ENCODE results near the gene AGO4. TPM values are rescaled to one million over a fixed set of nuclear protein-coding genes. Genes with fewer than 3 reads are reported as not detected.

AGO4 gene
- total and polyA plus RNA-seq, 2 of the 8 experiments (the other 6 are each of a cell fraction or from before 2014, with no cell fraction given), result 5.5 to 7.7 TPM

- DNase-seq (ENCODE audit: low read depth in 1 of 2, low spot score in 2 of 2), result no peak
- no peak overlapping the region for H2BK5ac ChIP-seq (ENCODE audit: low read depth, low read length)
- H3K4ac ChIP-seq (replicated peaks; ENCODE audit: insufficient read length, low read depth, low read length), result no peak overlapping the region
- no peak overlapping the region for H3K4me3 ChIP-seq (ENCODE audit: extremely low read depth in 1 of 4, insufficient read depth in 2 of 4, low read depth in 3 of 4, low read length in 4 of 4)
- H3K27me3 ChIP-seq (replicated peaks in 1 of 4; ENCODE audit: control insufficient read depth in 3 of 4, extremely low read depth in 1 of 4, insufficient read depth in 3 of 4, low read length in 3 of 4), result no peaks in the 10 kb centered on the region
- H3K79me1 ChIP-seq (ENCODE audit: low read depth, low read length), result no peaks in the 10 kb centered on the region
- H2BK15ac ChIP-seq (ENCODE audit: low read length), result no peak overlapping the region
- no peaks in the 10 kb centered on the region for H4K20me1 ChIP-seq (replicated peaks in 1 of 2; ENCODE audit: control insufficient read depth in 1 of 2, insufficient read depth in 2 of 2, low read length in 2 of 2)
- H3K4me1 ChIP-seq (replicated peaks in 1 of 4; ENCODE audit: control insufficient read depth in 3 of 4, insufficient read depth in 4 of 4, low read length in 3 of 4), result no peaks in the 10 kb centered on the region
- H3K9ac ChIP-seq (replicated peaks in 1 of 4; ENCODE audit: extremely low read depth in 1 of 4, low read depth in 3 of 4, low read length in 3 of 4), result no peak overlapping the region
- no peak overlapping the region for H4K91ac ChIP-seq (replicated peaks; ENCODE audit: insufficient read length, low read length)
- H2BK120ac ChIP-seq (replicated peaks; ENCODE audit: low read depth, low read length), result no peak overlapping the region
- H4K5ac ChIP-seq (ENCODE audit: insufficient read length, low read depth, low read length), result no peak overlapping the region
- no peak overlapping the region for H4K8ac ChIP-seq (ENCODE audit: extremely low read depth, insufficient read depth, low read length)
- H3K56ac ChIP-seq (replicated peaks; ENCODE audit: insufficient read length, low read depth, low read length), result no peak overlapping the region
- H3K9me3 ChIP-seq (ENCODE audit: insufficient read depth in 2 of 2, low read depth in 1 of 2, low read length in 1 of 2), result no peaks in the 10 kb centered on the region
- no peak overlapping the region for H3K18ac ChIP-seq (ENCODE audit: extremely low read depth, low read length)
- no peaks in the 10 kb centered on the region for H3K23me2 ChIP-seq (ENCODE audit: low read depth, low read length)
- no peak overlapping the region for H3K4me2 ChIP-seq (ENCODE audit: insufficient read depth in 1 of 2, low read depth in 2 of 2, low read length in 2 of 2)
- CTCF ChIA-PET (ENCODE audit: partially characterized antibody), result interaction anchor here (0.7 to 1.5 kb wide), 3 partner anchors 23 to 87 kb away, joined by 3 read pairs; no protein-coding TSS in a partner anchor
- 92% methylated on average over 2 of the region's 2 CpGs; no CpG with 5 or more reads in 1 of the 2 experiments for WGBS, 2 experiments (ENCODE audit: extremely low coverage in 1 of 2, insufficient coverage in 1 of 2, insufficient read length in 1 of 2, insufficient replicate concordance in 2 of 2, low coverage in 1 of 2, low lambda C conversion rate in 2 of 2, missing lambda C conversion rate in 1 of 2)
- H2AK5ac ChIP-seq (ENCODE audit: low read depth, low read length), result no peak overlapping the region
- no peak overlapping the region for H2BK12ac ChIP-seq (ENCODE audit: low read depth, low read length)
- H3K14ac ChIP-seq (ENCODE audit: insufficient read length), result no peak overlapping the region
- H3K79me2 ChIP-seq (ENCODE audit: control insufficient read depth in 1 of 2, insufficient read depth in 2 of 2, low read length in 2 of 2), result no peaks in the 10 kb centered on the region
- no peak for FAIRE-seq
- no peak overlapping the region for H3K27ac ChIP-seq (ENCODE audit: low read depth, low read length)
- TF ChIP-seq BRCA1 (IDR thresholded peaks at IDR 0.05; ENCODE audit: low read depth, low read length) (no peak), POLR2A (IDR thresholded peaks at IDR 0.05; ENCODE audit: control extremely low read depth in 1 of 2, low read depth in 2 of 2, low read length in 2 of 2) (no peak), SIX5 (IDR thresholded peaks at IDR 0.05; ENCODE audit: low read depth, low read length) (no peak), JUND (IDR thresholded peaks at IDR 0.05; ENCODE audit: low read length) (no peak), SAP30 (IDR thresholded peaks at IDR 0.05; ENCODE audit: insufficient read depth, insufficient replicate concordance, low read length) (no peak), EP300 (IDR thresholded peaks at IDR 0.05; ENCODE audit: borderline replicate concordance in 1 of 2, low read depth in 2 of 2, low read length in 2 of 2) (no peak), EGR1 (IDR thresholded peaks at IDR 0.05; ENCODE audit: borderline replicate concordance, low read depth, low read length) (no peak), KDM4A (IDR thresholded peaks at IDR 0.05; ENCODE audit: low read depth, low read length, severe bottlenecking) (no peak), BACH1 (IDR thresholded peaks at IDR 0.05; ENCODE audit: low read length) (no peak), TEAD4 (IDR thresholded peaks at IDR 0.05; ENCODE audit: low read depth, low read length) (no peak), CHD2 (IDR thresholded peaks at IDR 0.05; ENCODE audit: low read length) (no peak), HDAC2 (IDR thresholded peaks at IDR 0.05; ENCODE audit: borderline replicate concordance in 1 of 2, low read depth in 2 of 2, low read length in 2 of 2) (no peak)
- H3K36me3 ChIP-seq (ENCODE audit: control insufficient read depth in 2 of 4, insufficient read depth in 4 of 4, low read length in 3 of 4), result peaks cover 0 to 15% (median 8%) of the 10 kb centered on the region in 4 experiments; a peak in 5 of 8 replicates
- no peak overlapping the region for H2AFZ ChIP-seq (ENCODE audit: low read length)
- no peak overlapping the region for H2BK20ac ChIP-seq (ENCODE audit: low read length)
- POLR2A ChIA-PET (ENCODE audit: partially characterized antibody), result no interaction called here
- no peak overlapping the region for H3K23ac ChIP-seq (ENCODE audit: insufficient read length)
Observed at GRCh38 chr1:35832276-35832905, 24.6 kb downstream of the AGO4 start.

Measured in H1 (cell line).